NCI-H524 treated with DMSO at 0.1 percent for 48 hours (cell line): ENCODE results near the gene AMPH.
"Not testable (repeated sequence)": the region's sequence is repeated elsewhere in the genome, so short reads cannot be mapped to it uniquely, and the experiment has no call there.

Experiments used
- DNase-seq: peaks from one replicate; lab custom pipeline; 2025; lab: John Stamatoyannopoulos, UW

AMPH gene

GRCh38 chr7:38350777-38351176, 280.4 kb downstream of the AMPH start:
- not testable (repeated sequence) for DNase-seq

DNA sequence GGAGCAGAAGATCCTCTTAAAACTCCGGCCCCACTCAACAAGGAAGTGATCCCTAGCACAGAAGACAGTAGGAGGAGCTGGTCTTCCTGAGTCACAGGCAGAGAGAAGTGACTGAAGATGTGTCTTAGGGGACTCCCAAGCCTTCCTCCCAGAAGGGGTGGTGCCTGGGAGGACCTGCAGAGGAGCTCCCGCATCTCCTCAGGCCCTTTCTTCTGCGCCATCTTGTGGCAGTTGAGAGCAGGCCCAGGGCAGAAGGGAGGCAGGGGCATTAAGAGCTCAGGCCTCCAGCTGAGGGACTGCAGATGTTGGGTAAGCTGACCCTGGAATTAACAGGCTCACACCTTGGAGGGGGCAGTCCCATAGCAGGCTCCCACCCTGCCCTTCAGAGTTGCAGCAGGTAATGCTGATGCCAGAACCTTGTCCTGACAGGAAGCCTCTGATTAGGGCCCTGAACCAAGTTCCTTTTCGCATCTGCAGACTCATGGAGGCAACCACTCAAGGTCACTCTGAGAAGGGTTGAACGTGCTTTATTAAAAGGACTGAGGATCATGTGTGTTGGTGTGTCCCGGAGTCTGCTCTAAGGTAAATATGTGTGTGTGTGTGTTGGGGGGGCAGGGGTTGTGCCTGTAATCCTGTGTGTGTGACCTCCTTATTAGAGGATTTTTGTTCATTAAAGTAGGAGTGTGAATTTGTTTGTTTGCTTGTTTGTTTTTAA, 281.1 kb downstream of the AMPH start:
- not testable (repeated sequence) for DNase-seq

- not testable (repeated sequence) for DNase-seq
Measured at GRCh38 chr7:38349126-38349795, 281.9 kb downstream of the AMPH start.

GRCh38 chr7:38345299-38346172, 285.6 kb downstream of the AMPH start:
- not testable (repeated sequence) for DNase-seq

DNA sequence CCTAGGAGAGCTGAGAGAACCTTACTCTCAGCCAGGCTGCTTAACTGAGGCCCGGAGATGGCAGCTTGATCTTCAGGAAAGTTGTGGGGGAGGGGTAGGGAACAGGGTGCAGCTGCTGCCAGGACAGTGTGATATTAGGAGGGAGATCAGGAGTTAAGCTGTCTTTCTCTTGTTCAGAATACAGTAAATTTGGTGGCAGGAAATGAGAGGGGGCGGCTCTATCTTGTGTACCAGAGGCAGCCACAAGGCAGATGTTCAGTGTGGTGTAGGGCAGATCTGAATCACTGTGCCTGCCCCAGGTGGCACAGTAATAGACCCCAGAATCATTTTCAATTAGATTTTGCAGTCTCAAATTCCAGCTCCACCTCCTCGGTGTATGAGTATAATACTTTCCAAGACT, 286.4 kb downstream of the AMPH start:
- DNase-seq = not testable (repeated sequence)

DNA sequence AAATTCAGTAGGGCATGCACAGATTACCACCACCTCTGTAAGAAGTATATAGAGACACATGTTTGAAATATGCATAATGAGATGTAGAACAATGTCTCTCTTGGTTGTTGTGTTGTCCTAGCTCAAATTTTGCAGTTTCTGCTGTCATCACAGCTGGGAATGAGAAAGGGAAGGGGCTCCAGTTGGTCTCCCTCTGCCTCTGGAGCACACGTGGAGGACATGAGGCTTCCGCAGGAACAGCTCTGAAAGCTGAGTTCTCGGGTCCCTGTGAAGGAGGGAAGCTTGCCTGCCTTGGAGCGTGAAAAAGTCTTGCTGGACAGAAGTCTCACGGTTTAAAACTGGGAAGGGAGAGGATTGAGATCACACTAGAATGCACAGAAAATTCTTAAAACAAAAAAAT, 289.0 kb downstream of the AMPH start:
- DNase-seq = not testable (repeated sequence)

GRCh38 chr7:38341172-38341705, 289.9 kb downstream of the AMPH start:
- DNase-seq = not testable (repeated sequence)

GRCh38 chr7:38339953-38340819, 291.0 kb downstream of the AMPH start:
- DNase-seq = no peak

DNA sequence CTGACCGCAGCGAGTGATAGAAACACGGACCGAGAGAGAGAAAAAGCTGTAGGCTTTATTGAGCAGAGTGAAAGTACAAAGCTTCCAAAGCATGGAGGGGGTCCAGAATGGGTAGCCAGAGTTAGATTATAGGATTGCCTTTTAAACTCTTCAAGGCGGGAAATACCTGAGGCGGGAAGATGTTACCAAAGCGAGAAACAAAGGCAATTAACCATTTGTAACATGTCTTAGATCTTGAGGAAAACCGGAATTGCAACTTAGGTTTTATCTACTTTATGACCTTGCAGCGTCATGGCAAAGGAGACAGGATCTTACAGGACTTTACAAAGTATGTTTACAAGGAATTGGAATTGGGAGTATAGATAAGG, 295.0 kb downstream of the AMPH start:
- not testable (repeated sequence) for DNase-seq

DNA sequence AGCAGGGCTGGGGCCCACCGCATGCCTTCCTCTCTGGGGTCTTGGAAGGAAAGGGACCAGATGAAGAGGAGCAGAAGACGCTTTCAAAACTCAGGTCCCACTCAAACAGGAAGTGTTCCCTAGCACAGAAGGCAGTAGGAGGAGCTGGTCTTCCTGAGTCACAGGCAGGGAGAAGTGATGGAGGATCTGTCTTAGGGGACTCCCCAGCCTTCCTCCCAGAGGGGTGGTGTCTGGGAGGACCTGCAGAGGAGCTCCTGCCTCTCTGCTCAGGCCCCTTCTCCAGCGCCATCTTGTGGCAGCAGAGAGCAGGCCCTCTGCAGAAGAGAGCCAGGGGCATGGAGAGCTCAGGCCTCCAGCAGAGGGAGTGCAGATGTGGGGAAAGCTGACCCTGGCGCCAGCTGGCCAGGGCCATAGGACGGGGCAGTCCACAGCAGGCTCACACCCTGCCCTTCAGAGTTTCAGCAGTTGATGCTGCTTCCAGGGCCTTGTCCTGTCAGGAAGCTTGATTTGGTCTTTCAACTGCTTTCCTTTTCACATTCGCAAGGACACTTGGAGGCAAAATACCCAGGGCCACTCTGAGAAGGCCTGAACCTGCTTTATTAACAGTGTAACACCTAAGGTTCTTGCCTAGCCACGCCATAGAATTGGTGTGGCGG, 295.6 kb downstream of the AMPH start:
- no peak for DNase-seq

GRCh38 chr7:38335128-38335491, 296.1 kb downstream of the AMPH start:
- DNase-seq = no peak

DNA sequence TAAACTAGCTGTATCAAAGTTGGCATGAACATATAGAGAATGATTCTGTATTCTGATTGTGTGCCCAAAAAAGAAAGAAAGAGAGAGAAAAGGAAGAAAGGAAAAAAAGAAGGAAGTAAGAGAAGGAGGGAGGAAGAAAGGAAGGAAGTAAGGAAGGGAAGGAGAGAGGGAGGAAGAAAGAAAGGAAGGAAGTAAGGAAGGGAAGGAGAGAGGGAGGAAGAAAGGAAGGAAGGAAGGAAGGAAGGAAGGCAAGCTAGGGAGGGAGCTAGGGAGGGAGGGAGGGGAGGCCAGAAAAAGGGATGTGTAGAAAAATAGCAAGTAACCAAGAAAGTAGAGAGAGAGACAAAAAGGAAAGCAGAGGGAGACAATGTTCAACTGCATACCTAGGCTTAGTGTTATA, 297.0 kb downstream of the AMPH start:
- DNase-seq = no peak
